ENCODE results near the gene LRIG1.

Gene LRIG1

DNA sequence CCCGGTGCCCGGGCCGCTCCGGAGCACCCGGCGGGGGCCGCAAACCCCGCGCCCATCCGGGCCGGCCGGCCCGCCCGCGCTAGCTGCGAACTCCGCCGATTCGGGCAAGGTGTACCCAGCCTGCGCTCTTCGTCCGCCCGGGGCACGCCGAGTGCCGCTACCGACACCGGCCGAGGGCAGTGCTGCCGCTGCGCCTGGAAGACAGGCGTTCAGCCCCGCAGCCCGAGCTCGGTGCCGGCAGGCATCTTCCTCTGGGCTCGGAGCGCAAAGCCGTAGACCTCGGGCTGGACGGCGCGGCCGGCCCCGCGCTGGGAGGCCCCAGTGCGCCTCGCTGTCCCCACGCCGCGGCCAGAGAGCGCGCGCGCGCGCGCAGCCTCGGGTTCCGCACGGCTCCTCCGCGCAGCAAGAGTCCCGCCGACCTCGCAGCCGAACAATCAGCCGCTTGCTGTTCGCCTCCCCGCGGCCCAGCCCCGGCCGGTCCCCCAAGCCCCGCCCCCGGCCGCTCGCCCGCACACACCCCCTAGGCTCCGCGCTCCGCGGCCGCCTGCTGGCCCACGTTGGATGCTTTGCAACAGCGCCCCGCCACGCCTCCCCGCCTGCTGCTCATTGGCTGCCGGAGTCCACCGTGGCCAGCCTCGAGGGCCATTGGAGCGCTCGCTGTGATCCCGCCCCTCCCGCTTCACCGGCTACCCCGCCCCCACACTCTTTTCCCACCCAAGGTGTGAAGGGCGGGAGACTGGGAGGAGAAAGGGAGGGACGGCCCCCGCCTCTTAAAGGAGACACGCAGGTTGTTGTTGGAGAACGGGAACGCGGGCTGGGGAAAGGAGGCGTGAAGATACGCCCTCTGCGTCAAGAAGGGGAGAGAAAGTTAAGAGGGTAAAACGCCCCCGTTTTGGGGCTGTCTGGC lies at the start of gene LRIG1:
LRIG1 (minus strand) TSS at position 447 of the 907 bp plus-strand sequence. CDS start 615 bp downstream, outside the sequence.
- TF ChIP-seq CTCF (conservative IDR thresholded peaks at IDR 0.05; ENCODE audit: low read length): peak; percentile 26; the same call in 1 of the 2 replicates
- peak within 1 kb of the TSS; percentile 80 for H3K4me3 ChIP-seq (ENCODE audit: low read length)
- peak; percentile 97 for DNase-seq (ENCODE audit: low read depth)

DNA sequence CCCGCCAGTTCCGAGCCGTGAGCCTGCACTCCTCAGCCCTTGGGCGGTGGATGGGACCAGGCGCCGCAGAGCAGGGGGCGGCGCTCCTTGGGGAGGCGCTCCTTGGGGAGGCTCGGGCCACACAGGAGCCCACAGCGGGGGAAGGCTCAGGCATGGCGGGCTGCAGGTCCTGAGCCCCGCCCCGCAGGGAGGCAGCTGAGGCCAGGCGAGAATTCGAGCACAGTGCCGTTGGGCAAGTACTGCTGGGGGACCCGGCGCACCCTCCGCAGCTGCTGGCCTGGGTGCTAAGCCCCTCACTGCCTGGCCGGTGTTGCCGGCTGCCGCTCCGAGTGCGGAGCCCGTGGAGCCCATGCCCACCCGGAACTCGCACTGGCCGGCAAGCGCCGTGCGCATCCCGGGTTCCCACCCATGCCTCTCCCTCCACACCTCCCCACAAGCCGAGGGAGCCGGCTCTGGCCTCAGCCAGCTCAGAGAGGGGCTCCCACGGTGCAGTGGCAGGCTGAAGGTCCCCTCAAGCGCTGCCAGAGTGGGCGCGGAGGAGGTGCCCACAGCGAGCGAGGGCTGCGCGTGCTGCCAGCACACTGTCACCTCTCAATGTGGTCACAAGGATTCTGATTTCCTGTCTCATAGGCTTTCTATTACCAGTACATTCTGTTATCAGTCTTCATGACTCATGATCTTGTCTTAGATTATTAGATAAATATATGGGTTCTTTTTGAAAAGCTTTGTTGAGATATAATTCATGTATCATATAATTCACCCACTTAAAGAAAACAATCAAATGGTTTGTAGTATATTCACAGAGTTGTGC lies 44.0 kb upstream of the LRIG1 start:
- no peak for TF ChIP-seq CTCF (conservative IDR thresholded peaks at IDR 0.05; ENCODE audit: low read length)
- DNase-seq (ENCODE audit: low read depth): no peak
- no peak overlapping the region for H3K4me3 ChIP-seq (ENCODE audit: low read length)

- TF ChIP-seq CTCF (conservative IDR thresholded peaks at IDR 0.05; ENCODE audit: low read length): no peak
- no peak overlapping the region for H3K4me3 ChIP-seq (ENCODE audit: low read length)
- DNase-seq (ENCODE audit: low read depth): no peak
These were observed 41.3 kb upstream of the LRIG1 start for GRCh38 chr3:66542153-66542552.

DNA sequence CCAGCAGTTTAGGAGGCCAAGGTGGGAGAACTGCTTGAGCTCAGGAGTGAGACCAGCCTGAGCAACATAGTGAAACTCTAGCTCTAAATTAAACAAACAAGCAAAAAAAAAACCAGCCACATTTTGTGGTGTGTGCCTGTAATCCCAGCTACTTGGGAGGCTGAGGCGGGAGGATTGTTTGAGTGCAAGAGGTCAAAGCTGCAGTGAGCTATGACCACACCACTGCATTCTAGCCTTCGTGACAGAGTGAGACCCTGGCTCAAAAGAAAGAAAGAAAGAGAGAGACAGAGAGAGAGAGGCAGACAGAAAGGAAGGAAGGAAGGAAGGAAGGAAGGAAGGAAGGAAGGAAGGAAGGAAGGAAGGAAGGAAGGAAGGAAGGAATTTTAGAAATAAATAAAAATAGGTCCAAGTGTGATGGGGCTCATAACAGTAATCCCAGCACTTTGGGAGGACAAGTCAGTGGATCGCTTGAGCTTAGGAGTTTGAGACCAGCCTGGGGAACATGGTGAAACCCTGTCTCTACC lies 38.7 kb upstream of the LRIG1 start:
- H3K4me3 ChIP-seq (ENCODE audit: low read length): no peak overlapping the region
- DNase-seq (ENCODE audit: low read depth): no peak
- no peak for TF ChIP-seq CTCF (conservative IDR thresholded peaks at IDR 0.05; ENCODE audit: low read length)

DNA sequence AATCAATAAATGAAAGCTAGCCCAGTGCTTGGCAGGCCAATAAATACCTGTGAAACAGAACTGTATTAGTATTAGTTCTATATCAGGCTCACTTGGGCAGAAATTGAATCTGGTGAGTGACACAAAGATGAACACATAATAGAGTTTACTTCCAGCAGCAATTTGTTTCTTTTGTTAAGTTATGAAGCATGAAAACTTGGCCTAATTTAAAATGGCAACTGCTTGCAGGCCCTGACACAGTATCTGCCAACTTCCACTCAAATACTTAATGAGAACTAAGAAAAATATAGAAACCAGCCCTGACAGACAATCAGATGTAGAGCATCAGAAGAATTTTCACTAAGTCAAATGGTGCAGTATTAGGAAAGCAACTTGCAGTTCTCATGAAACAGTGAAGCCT lies 37.6 kb upstream of the LRIG1 start:
- DNase-seq (ENCODE audit: low read depth): no peak
- no peak overlapping the region for H3K4me3 ChIP-seq (ENCODE audit: low read length)
- TF ChIP-seq CTCF (conservative IDR thresholded peaks at IDR 0.05; ENCODE audit: low read length): no peak

DNA sequence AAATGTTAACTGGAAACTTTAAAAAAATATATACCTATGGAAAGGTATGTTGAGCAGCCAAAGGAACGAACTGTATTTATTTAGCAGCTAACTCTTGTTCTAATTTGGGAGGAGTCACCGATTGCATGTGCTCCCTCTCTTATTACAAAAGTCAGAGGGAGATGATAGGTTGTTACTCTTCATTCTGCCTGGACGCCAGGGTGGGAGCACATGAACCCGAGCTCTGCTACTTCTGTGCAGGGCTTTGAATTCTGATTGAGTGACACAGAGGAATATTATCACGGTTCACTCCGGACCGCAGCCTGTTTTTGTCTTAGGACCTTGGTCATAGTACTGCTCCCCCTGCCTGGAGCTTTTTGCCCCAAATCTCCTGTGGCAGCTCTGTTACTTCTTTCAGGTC lies 36.9 kb upstream of the LRIG1 start:
- no peak for TF ChIP-seq CTCF (conservative IDR thresholded peaks at IDR 0.05; ENCODE audit: low read length)
- H3K4me3 ChIP-seq (ENCODE audit: low read length): no peak overlapping the region
- DNase-seq (ENCODE audit: low read depth): no peak
